Nephron progenitor cell (in vitro differentiated cells): ENCODE measurements around the gene TTLL5.

Experiments used
- DNase-seq: peaks from one replicate; pipeline ENCODE4 v3.0.0; 2021
- H3K27ac Mint-ChIP-seq: 2 replicates; pipeline ENCODE4 v1.8.0; 2021; ENCODE audit warnings: mild to moderate bottlenecking, moderate library complexity, mixed read lengths
- H3K27me3 Mint-ChIP-seq: 2 replicates; pipeline ENCODE4 v1.8.0; 2021; ENCODE audit warnings: mild to moderate bottlenecking, low read depth, mixed read lengths; ENCODE audit not compliant: poor library complexity
- H3K36me3 Mint-ChIP-seq: 2 replicates; pipeline ENCODE4 v1.8.0; 2021; ENCODE audit warnings: low read depth, mixed read lengths
- H3K4me1 Mint-ChIP-seq: 2 replicates; pipeline ENCODE4 v1.8.0; 2021; ENCODE audit warnings: mixed read lengths
- H3K4me3 Mint-ChIP-seq: 2 replicates; pipeline ENCODE4 v1.8.0; 2021; ENCODE audit warnings: mild to moderate bottlenecking, moderate library complexity, mixed read lengths
- H3K9me3 Mint-ChIP-seq: 2 replicates; pipeline ENCODE4 v1.8.0; 2021; ENCODE audit warnings: mild to moderate bottlenecking, moderate library complexity, mixed read lengths
- CTCF ChIP-seq: fragments of 200-600 bp; sonication (generic); IDR thresholded peaks from 2 replicates; pipeline ENCODE4 v1.5.0; 2021; ENCODE audit warnings: antibody characterized with exemption

Gene TTLL5

GRCh38 chr14:75751296-75751695 is 90.2 kb downstream of the TTLL5 start:
- H3K36me3 Mint-ChIP-seq = peaks cover 73% of the 10 kb centered on the region
- H3K27ac Mint-ChIP-seq = peak overlapping the region; percentile 23
- no peak overlapping the region for H3K4me3 Mint-ChIP-seq
- H3K27me3 Mint-ChIP-seq = no peaks in the 10 kb centered on the region
- H3K4me1 Mint-ChIP-seq = no peaks in the 10 kb centered on the region
- DNase-seq = no peak
- no peak for TF ChIP-seq CTCF
- peaks cover 18% of the 10 kb centered on the region for H3K9me3 Mint-ChIP-seq

DNA sequence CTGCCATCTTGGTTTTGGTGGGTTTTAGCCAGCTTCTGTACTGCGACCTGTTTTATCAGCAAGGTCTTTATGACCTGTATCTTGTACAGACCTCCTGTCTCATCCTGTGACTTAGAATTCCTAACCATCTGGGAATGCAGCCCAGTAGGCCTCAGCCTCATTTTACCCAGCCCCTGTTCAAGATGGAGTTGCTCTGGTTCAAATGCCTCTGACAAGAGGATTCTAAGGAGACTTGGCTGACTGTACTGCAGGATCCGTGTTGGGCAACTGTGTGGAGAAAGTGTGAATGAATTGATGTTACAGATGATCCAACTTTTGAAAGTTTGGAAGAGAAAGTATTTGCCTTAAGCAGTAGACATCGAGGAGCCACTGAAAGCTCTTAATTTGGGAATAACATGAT is 91.0 kb downstream of the TTLL5 start:
- Mint-ChIP-seq H3K27ac (no peak overlapping the region), H3K9me3 (peaks cover 10% of the 10 kb centered on the region), H3K27me3 (no peaks in the 10 kb centered on the region), H3K4me1 (no peaks in the 10 kb centered on the region), H3K4me3 (no peak overlapping the region), H3K36me3 (peaks cover 73% of the 10 kb centered on the region)
- TF ChIP-seq CTCF = no peak
- no peak for DNase-seq

GRCh38 chr14:75752907-75753594 is 92.0 kb downstream of the TTLL5 start:
- Mint-ChIP-seq H3K36me3 (peaks cover 70% of the 10 kb centered on the region), H3K9me3 (peaks cover under 1% of the 10 kb centered on the region), H3K4me1 (no peaks in the 10 kb centered on the region), H3K4me3 (no peak overlapping the region), H3K27ac (no peak overlapping the region), H3K27me3 (no peaks in the 10 kb centered on the region)
- no peak for TF ChIP-seq CTCF
- DNase-seq = no peak

- peaks cover 64% of the 10 kb centered on the region for H3K36me3 Mint-ChIP-seq
- H3K4me1 Mint-ChIP-seq = no peaks in the 10 kb centered on the region
- no peaks in the 10 kb centered on the region for H3K27me3 Mint-ChIP-seq
- no peak overlapping the region for H3K4me3 Mint-ChIP-seq
- H3K9me3 Mint-ChIP-seq = no peaks in the 10 kb centered on the region
- DNase-seq = no peak
- TF ChIP-seq CTCF = no peak
- no peak overlapping the region for H3K27ac Mint-ChIP-seq
Measured at GRCh38 chr14:75753696-75754095, 92.7 kb downstream of the TTLL5 start.

GRCh38 chr14:75757644-75758402 is 96.8 kb downstream of the TTLL5 start:
- Mint-ChIP-seq H3K4me3 (no peak overlapping the region), H3K27ac (no peak overlapping the region), H3K27me3 (no peaks in the 10 kb centered on the region), H3K36me3 (peaks cover 59% of the 10 kb centered on the region), H3K9me3 (no peaks in the 10 kb centered on the region), H3K4me1 (no peaks in the 10 kb centered on the region)
- no peak for TF ChIP-seq CTCF
- no peak for DNase-seq

DNA sequence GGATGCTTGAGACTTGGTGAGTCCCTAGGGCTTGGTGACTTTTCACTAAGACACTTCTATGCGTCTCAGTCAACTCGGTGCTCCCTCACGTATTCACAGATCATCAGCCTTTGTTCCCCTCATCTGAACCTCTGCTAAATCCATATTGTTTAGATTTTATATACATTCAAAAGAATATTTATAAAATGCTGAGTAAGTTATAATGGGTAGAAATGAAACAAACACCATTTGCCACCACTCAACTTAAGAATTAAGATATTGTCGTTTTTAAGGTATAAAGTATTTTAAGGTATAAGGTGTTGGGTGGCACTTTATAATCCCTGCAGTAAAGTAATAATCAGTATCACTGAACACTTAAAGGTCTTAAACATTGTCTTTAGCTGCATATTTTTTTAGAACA is 103.0 kb downstream of the TTLL5 start:
- Mint-ChIP-seq H3K27ac (peak overlapping the region; percentile 33), H3K4me1 (peaks cover 9% of the 10 kb centered on the region), H3K9me3 (no peaks in the 10 kb centered on the region), H3K36me3 (peaks cover 32% of the 10 kb centered on the region), H3K4me3 (no peak overlapping the region), H3K27me3 (no peaks in the 10 kb centered on the region)
- no peak for TF ChIP-seq CTCF
- DNase-seq = no peak
